ENCODE results near the gene SNN.

Gene SNN

GRCh38 chr16:11681976-11682654, 13.9 kb downstream of the SNN start:
- no peak for DNase-seq

- DNase-seq = no peak
Measured at GRCh38 chr16:11682655-11683096, 14.4 kb downstream of the SNN start.

GRCh38 chr16:11683145-11683544, 14.9 kb downstream of the SNN start:
- DNase-seq = no peak

GRCh38 chr16:11684231-11685025, 16.2 kb downstream of the SNN start:
- DNase-seq = no peak

- no peak for DNase-seq
Measured at GRCh38 chr16:11685844-11686618, 17.8 kb downstream of the SNN start.

GRCh38 chr16:11686713-11687380, 18.6 kb downstream of the SNN start:
- DNase-seq = no peak

- no peak for DNase-seq
Measured at GRCh38 chr16:11687601-11688519, 19.6 kb downstream of the SNN start.

GRCh38 chr16:11688520-11688886, 20.2 kb downstream of the SNN start:
- no peak for DNase-seq

- no peak for DNase-seq
Measured at GRCh38 chr16:11689031-11689840, 21.0 kb downstream of the SNN start.

GRCh38 chr16:11691235-11691634, 23.0 kb downstream of the SNN start:
- DNase-seq = no peak

- DNase-seq = no peak
Measured at GRCh38 chr16:11691771-11692170, 23.5 kb downstream of the SNN start.

- no peak for DNase-seq
Measured at GRCh38 chr16:11692171-11692570, 23.9 kb downstream of the SNN start.

GRCh38 chr16:11692651-11693050, 24.4 kb downstream of the SNN start:
- DNase-seq = no peak

- DNase-seq = no peak
Measured at GRCh38 chr16:11696266-11697012, 28.2 kb downstream of the SNN start.

- DNase-seq = no peak
Measured at GRCh38 chr16:11697319-11697718, 29.1 kb downstream of the SNN start.

- no peak for DNase-seq
Measured at GRCh38 chr16:11698271-11698689, 30.0 kb downstream of the SNN start.

GRCh38 chr16:11699234-11699894, 31.1 kb downstream of the SNN start:
- DNase-seq = no peak

GRCh38 chr16:11700264-11701029, 32.2 kb downstream of the SNN start:
- DNase-seq = no peak

Data from COR-L47 (cell line).